Measurements from ENCODE around the gene CCDC88C.

The CCDC88C gene

DNA sequence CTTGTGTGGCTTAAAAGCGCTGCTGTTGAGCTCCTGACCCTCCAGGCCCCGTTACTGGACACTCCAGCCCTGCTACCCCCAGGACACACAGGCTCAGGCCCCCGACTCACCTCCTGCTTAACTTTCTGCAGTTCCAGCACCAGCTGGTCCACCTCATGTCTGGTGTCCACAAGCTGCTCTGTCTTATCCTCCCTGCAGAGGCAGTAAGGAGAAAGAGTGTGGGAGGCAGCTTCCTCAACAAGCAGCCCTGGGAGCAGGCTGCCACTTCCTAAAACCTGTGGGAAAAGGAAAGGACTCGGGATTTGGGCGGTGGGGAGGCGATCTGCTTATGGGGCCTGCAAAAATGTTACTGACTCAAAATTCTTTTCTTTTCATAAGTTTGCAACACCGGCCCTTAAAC, 79.2 kb downstream of the CCDC88C start:
- intact Hi-C loops (cut with DNase I; ENCODE audit: low total_unique reads), result no loop called here
- no peak overlapping the region for H3K27ac ChIP-seq
- H3K36me3 ChIP-seq, result peaks cover 0 to 11% (median 0%) of the 10 kb centered on the region in 3 donors
- peaks cover 0 to 6% of the 10 kb centered on the region in 2 donors for H3K27me3 ChIP-seq
- TF ChIP-seq, protein P1, sequence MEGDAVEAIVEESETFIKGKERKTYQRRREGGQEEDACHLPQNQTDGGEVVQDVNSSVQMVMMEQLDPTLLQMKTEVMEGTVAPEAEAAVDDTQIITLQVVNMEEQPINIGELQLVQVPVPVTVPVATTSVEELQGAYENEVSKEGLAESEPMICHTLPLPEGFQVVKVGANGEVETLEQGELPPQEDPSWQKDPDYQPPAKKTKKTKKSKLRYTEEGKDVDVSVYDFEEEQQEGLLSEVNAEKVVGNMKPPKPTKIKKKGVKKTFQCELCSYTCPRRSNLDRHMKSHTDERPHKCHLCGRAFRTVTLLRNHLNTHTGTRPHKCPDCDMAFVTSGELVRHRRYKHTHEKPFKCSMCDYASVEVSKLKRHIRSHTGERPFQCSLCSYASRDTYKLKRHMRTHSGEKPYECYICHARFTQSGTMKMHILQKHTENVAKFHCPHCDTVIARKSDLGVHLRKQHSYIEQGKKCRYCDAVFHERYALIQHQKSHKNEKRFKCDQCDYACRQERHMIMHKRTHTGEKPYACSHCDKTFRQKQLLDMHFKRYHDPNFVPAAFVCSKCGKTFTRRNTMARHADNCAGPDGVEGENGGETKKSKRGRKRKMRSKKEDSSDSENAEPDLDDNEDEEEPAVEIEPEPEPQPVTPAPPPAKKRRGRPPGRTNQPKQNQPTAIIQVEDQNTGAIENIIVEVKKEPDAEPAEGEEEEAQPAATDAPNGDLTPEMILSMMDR (IDR thresholded peaks at IDR 0.05), result no peak
- H3K9me3 ChIP-seq, result no peaks in the 10 kb centered on the region
- DNase-seq, result no peak
- peaks cover 0 to 15% (median 5%) of the 10 kb centered on the region in 4 donors for H3K4me1 ChIP-seq
- H3K4me3 ChIP-seq, result no peak overlapping the region

DNA sequence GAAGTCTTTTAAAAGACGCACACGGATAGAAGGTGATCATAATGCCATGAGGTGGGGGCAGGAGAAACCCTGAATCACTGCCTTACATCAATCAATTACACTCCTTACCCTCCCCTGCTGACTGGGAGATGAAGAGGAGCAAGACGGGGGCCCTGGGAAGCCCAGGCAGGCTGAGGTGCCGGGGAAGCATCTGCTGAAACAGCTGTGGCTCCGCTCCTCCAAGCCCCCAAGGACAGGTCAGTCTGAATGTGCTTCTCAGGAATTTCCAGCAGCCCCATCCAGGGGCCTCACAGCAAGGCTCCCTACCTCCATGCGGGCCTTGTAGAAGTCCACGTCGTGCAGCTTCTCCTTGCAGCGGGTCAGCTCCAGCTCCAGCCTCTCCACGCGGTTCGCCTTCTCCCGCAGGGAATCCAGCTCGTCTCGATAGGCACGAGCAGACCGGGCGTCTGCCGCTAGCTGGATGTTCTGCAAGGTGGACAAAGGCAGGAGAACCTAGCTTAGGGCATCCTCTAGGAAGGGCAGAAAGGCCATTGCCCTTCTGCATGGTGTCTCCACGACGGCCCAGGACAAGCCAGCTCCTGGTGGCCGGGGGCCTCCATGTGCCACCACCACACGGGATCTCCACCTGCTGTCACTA, 79.8 kb downstream of the CCDC88C start:
- intact Hi-C loops (cut with DNase I; ENCODE audit: low total_unique reads), result no loop called here
- Histone ChIP-seq H3K4me3 (no peak overlapping the region), H3K27me3 (peaks cover 0 to 7% of the 10 kb centered on the region in 2 donors), H3K4me1 (peaks cover 0 to 17% (median 6%) of the 10 kb centered on the region in 4 donors), H3K9me3 (no peaks in the 10 kb centered on the region), H3K27ac (no peak overlapping the region), H3K36me3 (peaks cover 0 to 11% (median 0%) of the 10 kb centered on the region in 3 donors)
- DNase-seq, result no peak
- TF ChIP-seq, protein P1 (IDR thresholded peaks at IDR 0.05), result no peak

DNA sequence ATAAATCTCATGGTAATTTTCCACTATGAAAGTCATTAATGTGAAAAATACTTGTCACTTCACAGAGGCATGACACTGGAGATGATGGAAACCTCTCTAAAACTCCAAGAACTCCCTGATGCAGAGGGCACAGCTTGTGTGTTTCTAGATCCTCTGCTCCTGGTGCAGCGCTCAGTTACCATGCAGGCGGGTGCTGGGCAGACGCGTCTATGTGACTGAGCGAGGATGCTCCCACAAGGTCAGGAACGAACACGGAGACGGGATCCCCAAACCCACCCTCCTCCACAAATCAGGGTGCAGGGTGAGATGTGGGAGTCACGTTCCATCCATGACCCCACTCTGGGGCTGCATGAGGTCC, 81.5 kb downstream of the CCDC88C start:
- Histone ChIP-seq H3K4me1 (peaks cover 0 to 16% (median 13%) of the 10 kb centered on the region in 4 donors), H3K27ac (no peak overlapping the region), H3K9me3 (no peaks in the 10 kb centered on the region), H3K27me3 (peaks cover 0 to 11% of the 10 kb centered on the region in 2 donors), H3K36me3 (peaks cover 0 to 11% (median 0%) of the 10 kb centered on the region in 3 donors), H3K4me3 (no peak overlapping the region)
- TF ChIP-seq, protein P1 (IDR thresholded peaks at IDR 0.05), result no peak
- no peak for DNase-seq
- intact Hi-C loops (cut with DNase I; ENCODE audit: low total_unique reads), result no loop called here

DNA sequence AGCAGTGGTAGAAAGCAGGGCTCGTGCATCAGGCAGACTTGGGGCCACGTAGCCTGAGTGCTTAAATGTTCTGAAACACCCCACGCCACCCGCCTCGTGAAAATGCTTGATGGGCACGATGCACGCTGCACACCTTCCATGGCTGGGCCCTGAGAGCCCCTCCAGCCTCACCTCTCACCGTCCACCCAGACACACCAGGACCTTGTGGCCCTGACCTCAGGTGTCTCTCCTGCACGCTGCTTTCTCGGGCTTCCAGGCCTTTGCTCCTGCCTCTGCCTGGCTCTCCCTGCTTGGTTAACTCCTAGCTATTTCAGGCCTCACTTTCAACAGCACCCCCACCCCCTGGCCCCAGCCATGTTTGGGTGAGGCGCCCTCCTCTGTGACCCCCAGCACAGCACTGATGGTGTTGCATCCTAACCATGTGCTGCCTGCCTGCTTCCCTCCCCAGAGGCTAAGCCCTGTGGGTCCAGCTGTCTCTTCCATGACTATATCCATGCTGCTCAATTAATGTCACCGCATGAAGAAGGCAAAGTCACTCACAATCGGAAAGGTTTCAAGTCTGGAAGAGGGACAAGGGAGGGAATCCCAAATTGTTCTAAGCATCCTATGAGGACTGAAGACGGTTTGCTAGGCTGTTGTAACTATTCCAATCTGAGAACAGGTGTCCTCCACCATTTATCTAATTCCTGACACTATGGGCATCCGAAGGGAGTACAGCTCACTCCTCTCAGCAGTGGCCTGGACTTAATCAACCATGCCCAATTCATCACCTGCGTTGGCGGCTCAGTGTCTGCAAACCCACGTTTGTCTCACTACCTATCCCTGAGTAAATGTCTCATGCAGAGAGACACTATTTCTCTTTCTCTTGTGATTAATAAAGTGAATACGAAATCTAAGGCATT, 82.2 kb downstream of the CCDC88C start:
- Histone ChIP-seq H3K36me3 (peaks cover 0 to 11% (median 0%) of the 10 kb centered on the region in 3 donors), H3K4me3 (no peak overlapping the region), H3K4me1 (peaks cover 0 to 16% (median 13%) of the 10 kb centered on the region in 4 donors), H3K27ac (no peak overlapping the region), H3K9me3 (no peaks in the 10 kb centered on the region), H3K27me3 (peaks cover 0 to 11% of the 10 kb centered on the region in 2 donors)
- TF ChIP-seq, protein P1 (IDR thresholded peaks at IDR 0.05), result no peak
- intact Hi-C loops (cut with DNase I; ENCODE audit: low total_unique reads), result no loop called here
- no peak for DNase-seq

DNA sequence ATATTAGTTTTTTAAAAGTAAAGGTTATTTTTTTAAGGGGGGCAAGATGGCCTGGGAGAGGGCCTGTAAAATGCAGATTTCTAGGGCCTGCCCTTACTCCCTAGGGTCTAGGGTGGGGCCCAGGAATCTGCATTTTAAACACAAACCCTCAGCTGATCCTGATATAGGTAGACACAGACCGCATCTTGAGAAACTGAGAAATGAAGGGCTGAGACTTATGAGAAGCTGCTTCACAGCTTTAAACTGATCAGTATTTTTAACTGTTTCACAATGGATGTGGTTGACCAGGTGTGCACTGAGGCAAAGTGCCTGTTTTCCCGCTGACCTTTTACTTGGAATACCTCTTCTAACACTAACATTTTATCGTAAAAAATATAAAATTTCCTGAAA, 84.0 kb downstream of the CCDC88C start:
- TF ChIP-seq, protein P1 (IDR thresholded peaks at IDR 0.05), result no peak
- H3K27ac ChIP-seq, result no peak overlapping the region
- intact Hi-C loops (cut with DNase I; ENCODE audit: low total_unique reads), result no loop called here
- H3K4me1 ChIP-seq, result peaks cover 0 to 16% (median 13%) of the 10 kb centered on the region in 4 donors
- no peaks in the 10 kb centered on the region for H3K9me3 ChIP-seq
- H3K36me3 ChIP-seq, result peaks cover 0 to 11% (median 0%) of the 10 kb centered on the region in 3 donors
- H3K4me3 ChIP-seq, result no peak overlapping the region
- peaks cover 0 to 13% of the 10 kb centered on the region in 2 donors for H3K27me3 ChIP-seq
- DNase-seq, result no peak

Measured in tibial artery (tissue), 4 donors.